ENCODE measurements around the gene TIAM2.

Gene TIAM2

DNA sequence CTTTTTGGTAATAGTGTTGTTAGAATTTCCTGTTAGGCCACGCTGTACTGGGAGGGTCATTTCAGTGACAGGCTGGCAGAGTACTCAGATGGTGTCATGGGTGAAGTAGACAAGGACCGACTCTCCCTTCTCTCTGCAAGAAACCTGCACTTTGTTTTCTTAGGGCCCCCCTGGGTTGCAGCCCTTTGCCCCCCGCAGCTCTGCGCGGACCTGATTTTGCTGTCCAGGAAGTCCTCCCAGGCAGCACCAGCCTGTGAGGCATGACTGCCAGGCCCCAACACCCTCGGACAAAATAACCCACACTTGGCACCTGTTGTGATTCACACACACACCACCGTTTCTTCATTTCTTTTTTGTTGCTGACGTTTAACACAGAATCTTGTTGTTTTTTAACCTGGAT lies 246.9 kb downstream of the TIAM2 start:
- DNase-seq, result no peak

- DNase-seq, result no peak
Measured at GRCh38 chr6:155244434-155244833, 249.3 kb downstream of the TIAM2 start.

- no peak for DNase-seq
Measured at GRCh38 chr6:155245193-155245592, 250.1 kb downstream of the TIAM2 start.

DNA sequence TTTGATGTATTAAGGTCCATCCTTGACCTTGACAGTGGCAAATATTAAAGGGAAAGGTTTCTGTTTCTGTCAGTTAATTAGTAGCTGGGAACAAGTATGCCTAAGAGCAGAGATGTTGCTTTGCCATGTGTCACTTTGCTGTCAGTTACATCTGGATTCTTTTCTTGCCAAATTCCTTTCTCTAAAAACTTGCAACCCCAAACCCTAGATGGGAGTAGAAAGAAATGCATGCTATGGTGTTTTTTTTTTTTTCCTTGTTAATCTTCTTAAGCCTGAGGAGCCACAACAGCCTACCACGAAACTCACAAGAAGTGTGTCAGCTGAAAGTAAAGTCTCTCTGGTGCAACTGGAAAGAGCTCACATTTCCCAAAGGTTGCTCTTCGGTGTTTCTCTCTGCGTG lies 250.7 kb downstream of the TIAM2 start:
- DNase-seq, result no peak

DNA sequence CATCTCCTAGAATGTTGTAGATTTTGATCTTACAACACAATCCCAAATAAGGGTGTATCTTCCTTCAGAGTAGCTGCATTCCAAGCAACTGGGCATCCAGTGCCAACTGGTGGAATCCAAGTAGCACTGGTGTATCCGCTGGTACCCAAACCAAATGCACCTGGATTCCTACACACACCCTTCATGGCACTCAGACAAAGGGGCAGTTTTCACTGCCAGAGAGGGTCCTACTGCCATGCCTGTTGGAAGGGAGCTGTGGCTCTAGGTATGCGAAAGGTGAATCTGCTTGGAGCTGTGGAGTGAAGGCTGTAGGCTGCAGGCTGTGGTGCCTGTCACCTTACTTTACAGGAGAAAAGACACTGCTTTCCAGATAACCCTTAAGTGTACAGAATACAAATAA lies 251.7 kb downstream of the TIAM2 start:
- no peak for DNase-seq

GRCh38 chr6:155247618-155248007 lies 252.5 kb downstream of the TIAM2 start:
- DNase-seq, result no peak

DNA sequence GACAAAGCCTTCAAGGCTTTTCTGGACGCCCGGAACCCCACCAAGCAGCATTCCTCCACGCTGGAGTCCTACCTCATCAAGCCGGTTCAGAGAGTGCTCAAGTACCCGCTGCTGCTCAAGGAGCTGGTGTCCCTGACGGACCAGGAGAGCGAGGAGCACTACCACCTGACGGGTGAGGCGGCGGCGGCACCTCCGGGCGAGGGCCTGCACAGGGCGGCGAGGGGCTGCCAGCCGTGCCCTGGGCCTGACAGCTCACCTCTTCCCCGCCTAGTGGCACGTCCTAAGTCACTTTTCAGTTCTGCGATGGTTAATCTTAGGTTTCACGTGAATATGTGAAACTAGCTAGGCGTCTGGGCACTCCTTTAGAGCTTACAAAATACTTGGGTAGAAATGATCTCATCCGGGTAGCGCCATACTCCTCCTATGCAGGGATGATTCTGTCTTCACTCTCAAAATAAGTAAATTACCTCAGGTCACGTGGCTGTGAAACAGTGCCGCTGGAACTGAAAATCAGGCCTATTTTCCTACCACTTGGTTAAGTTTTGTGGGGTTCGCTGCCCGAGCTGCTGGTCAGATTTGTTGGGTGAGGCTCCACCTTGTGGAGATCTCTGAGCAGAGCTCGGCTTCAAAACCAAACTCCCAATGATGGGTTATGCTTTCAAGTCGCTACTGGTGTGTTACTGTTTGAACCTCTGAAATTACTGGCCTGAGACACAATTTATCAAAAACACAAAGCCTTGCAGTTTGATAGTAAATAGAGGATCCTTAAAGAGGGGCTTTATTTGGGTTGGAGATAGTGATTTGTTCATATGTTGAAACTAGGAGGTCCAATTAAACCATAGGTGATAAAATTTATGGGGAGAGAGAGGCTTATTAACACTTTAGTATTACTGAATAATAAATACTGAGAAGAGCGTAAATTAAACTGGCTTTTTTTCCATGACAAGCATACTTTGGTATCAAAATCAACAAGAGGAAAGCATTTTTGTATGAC lies 253.2 kb downstream of the TIAM2 start:
- peak; percentile 37 for DNase-seq

DNA sequence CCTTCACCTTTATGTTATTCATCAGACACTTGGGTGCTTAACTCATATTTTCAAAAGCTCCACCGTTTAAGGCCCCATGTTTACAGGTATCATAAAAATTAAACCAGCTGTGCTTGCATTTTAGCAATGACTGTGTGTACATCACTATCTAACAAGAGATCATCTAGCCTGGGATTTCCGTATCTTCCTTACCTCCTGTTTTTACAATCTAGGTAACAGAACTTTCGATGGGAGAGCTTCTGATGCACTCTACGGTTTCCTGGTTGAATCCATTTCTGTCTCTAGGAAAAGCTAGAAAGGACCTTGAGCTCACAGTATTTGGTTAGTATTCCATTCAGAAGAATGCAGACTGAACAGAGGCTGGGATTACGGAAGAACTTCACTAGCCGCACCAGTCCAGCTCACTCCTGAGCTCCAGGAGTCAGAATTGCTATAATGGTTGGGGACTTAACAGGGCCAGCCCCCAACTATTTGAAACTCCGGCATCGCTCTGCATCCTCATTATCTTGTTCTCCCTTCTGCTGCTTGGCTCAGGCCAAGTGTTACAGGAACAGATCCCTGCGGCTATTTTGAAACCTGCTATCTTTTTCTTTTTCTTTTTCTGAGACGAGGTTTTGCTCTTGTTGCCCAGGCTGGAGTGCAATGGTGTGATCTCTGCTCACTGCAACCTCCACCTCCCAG lies 255.7 kb downstream of the TIAM2 start:
- DNase-seq, result no peak

DNA sequence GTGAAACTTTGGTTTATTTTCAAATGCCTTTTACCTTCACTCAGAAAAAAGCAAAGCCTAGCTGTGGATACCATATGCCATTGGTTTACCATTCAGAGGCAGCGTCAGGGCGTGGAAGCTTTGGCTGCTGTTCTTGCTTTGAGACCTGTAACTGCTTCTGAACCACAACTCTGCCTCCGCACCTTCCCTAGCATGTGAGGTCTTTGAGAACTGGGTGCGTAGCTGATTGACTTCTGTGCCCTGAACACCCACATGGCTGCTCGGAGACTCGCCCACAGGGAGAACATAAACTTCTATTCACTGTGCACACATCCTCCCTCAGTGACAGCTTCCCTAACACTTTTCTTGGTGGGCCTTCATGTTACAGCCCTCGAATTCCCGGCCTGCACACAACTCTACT lies 257.5 kb downstream of the TIAM2 start:
- DNase-seq, result no peak

DNA sequence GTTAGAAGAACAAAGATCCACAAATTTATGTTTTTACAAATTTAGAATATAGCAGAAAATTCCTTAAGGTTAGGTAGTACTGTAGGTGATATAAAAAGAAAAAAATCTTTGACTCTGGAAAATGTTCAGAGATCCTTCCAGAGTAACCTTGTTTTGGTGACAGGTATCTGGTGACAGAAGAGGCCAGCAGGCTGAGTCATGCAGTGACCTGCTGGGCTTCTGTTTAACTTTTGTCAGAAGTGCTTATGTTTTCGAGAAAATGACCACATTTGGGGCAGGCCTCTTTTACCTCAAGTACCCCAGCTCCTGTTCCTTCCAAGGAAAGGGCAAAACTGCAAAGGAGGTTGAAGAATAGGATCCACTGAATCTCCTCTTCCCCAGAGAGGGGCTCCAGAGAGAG lies 258.2 kb downstream of the TIAM2 start:
- no peak for DNase-seq

DNA sequence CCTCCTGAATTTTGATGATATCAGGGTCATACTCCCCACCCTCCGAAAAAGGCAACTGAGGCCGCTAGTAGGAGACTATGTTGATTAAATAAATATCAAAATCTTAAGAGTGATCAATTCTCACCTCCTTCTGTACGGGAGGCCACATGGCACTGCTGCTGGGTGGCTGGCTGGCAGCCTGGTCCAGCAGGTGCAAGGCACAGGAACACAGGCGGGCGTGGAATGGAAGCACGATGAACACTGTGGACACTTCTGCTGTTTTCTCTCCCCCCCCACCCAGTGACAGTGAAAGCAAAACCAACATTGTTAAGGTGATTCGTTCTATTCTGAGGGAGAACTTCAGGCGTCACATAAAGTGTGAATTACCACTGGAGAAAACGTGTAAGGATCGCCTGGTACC lies 259.0 kb downstream of the TIAM2 start:
- no peak for DNase-seq

- no peak for DNase-seq
Measured at GRCh38 chr6:155256122-155256795, 261.1 kb downstream of the TIAM2 start.

DNA sequence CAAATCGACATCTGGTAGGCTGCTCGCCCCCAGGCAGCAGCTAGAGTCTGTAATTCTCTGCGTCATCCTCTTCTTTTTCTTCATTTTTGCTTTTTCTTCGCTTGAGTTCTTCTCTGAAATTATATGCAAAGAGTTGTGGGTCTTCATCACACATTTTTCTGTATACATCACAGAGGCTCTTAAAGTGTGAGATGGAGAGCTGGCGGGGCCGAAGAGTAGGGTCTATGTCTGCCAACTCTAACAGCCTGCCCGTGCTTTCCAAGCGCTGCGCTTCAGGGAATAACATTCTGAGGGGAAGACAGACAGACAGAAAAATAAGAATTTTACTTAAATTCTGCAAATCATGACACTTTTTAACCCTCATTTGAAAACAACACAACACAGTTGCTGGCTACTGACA lies 262.7 kb downstream of the TIAM2 start:
- no peak for DNase-seq

- no peak for DNase-seq
Measured at GRCh38 chr6:155259204-155259603, 264.1 kb downstream of the TIAM2 start.

GRCh38 chr6:155259897-155260296 lies 264.8 kb downstream of the TIAM2 start:
- DNase-seq, result no peak

- no peak for DNase-seq
Measured at GRCh38 chr6:155260686-155261085, 265.6 kb downstream of the TIAM2 start.

DNA sequence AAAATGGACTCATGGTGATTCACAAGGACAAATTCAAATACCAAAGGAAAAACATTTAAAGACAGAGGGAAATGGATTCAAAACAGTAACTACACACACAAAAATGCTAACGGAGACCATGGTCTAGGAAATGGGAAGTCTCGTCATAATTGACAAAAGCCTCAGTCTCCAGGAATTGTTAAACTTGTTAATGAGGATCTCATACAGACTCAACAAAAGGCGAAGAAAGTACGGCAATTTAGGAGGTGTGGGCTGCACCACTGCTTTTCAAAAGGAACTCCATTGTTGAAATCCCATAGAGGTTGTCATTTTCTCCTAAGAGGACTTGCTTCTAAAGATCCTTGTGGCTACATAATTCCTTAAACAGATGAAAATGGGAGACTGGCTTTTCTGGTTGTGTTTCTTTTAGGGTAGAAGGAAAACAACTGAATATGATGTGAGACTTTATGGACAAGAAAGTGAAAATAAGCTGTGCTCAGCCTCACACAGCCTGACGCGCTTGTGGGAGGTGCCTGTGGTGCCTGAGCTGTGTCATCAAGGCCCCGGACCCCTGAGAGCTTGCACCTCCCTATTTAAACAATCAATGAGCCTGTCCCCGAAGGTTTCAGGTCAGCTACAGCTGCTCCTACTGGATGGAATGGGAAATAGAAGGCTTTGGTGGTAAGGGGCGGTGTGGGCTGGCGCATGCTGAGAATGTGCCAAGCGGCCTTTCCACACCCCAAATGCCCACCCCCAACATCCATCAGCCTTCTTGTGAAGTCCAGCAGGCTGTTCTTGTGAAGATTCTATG lies 266.2 kb downstream of the TIAM2 start:
- no peak for DNase-seq

- DNase-seq, result no peak
Measured at GRCh38 chr6:155262655-155263054, 267.5 kb downstream of the TIAM2 start.

DNA sequence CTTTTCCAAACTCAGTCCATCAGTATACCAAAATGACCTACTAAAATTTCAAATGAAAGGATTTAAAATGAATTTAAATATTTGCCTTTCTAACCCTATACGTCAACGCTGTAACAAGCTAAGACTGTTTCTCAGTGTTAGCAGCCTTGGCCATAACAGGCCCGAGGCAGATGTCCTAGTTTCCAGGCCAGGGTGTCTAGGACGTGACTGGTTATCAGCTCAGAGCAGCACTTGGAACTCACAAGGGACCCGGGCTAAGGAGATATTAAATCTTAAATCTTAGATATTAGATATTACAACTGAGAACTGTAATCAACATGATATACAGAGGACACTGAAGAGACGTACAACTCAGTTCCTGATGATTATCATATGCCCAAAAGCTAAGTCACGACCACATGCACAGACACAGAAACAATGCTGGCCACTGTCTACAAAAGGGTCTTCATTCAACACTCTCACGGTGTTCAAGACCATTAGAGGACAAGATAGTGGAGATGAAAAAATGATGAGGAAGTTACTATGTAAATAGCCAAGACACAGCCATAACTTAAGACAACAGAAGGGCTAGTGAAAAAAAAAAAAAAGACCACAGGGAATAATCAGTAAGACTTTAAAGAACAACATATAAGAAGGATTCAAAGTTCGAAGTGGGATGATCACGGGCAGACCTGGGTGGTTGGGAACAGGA lies 268.4 kb downstream of the TIAM2 start, which contains the start of gene CLDN20:
Gene CLDN20 (plus strand): TSS at position 641 of the 691 bp plus-strand sequence. CDS start 11,707 bp downstream, outside the sequence.
- no peak for DNase-seq

DNA sequence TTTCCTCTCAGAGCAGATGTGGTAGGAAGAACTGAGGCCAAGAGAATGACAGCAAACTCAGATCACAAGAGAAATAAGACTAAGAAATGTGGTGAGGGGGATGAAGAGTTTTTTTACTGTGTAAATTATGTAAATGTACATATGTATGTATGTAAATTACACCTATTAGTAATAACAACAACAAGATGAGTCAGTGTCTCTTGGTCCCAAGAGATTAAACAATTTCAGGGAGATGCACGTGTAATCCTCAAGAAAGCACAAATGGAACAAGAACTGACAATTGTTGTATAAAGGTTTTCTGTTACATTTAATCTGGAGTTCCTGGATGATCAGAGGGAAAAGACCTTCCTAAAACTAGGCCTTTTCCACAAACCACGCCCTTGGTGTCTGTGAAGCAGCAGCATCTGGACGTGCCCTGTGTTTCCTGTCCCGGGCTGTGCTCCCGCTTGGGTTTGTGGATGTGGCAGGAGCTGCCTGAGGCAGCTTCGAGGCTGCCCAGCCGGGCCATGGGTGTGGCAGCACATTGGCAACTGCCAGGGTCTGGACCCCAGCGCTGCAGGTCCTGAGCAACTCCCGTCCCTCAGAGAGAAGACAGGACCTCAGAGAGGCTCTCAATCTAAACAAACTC lies 269.7 kb downstream of the TIAM2 start:
- DNase-seq, result no peak

DNA sequence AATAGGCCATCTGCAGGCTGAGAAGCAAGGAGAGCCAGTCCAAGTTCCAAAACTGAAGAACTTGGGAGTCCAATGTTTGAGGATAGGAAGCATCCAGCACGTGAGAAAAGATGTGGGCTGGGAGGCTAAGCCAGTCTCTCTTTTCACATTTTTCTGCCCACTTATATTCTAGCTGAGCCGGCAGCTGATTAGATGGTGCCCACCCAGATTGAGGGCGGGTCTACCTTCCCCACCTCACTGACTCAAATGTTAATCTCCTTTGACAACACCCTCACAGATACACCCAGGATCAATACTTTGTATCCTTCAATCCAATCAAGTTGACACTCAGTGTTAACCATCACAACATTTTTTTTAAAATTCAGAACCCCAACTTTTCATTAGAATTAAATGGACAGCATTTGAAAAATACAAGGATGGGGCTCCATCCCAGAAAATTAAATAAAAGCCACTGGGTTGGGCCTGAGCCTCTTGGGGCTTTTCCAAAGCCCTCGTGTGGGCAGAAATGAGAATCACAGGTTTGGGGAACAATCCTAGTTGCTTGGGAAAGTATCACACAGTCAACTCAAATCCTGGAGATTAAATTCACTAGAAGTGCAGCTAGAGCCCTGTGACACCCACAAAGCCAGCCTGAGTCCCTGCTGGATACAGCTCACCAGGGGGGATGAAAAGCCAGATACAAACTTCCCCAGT lies 270.9 kb downstream of the TIAM2 start:
- no peak for DNase-seq

All from stimulated activated CD4-positive, alpha-beta T cell treated with anti-CD3 and anti-CD28 coated beads, Interleukin-15, amount 100 ng/mL, for 24 hours (primary cell).